ENCODE results near the gene EFL1.

Gene EFL1

GRCh38 chr15:82146576-82146975, 116.0 kb downstream of the EFL1 start:
- FAIRE-seq = no peak

GRCh38 chr15:82143390-82144385, 118.8 kb downstream of the EFL1 start:
- FAIRE-seq = no peak

GRCh38 chr15:82140886-82141285, 121.6 kb downstream of the EFL1 start:
- no peak for FAIRE-seq

- peak; percentile 94 for FAIRE-seq
These were observed 122.7 kb downstream of the EFL1 start for GRCh38 chr15:82139823-82140268.

- FAIRE-seq = no peak
These were observed 124.2 kb downstream of the EFL1 start for GRCh38 chr15:82138306-82138705.

GRCh38 chr15:82137261-82137660, 125.3 kb downstream of the EFL1 start:
- FAIRE-seq = no peak

GRCh38 chr15:82136120-82136519, 126.4 kb downstream of the EFL1 start:
- no peak for FAIRE-seq

- no peak for FAIRE-seq
These were observed 126.9 kb downstream of the EFL1 start for GRCh38 chr15:82135638-82136037.

GRCh38 chr15:82134461-82134860, 128.1 kb downstream of the EFL1 start:
- no peak for FAIRE-seq

- FAIRE-seq = no peak
These were observed 129.3 kb downstream of the EFL1 start for GRCh38 chr15:82133251-82133650.

GRCh38 chr15:82132742-82133141, 129.8 kb downstream of the EFL1 start:
- no peak for FAIRE-seq

GRCh38 chr15:82132096-82132495, 130.4 kb downstream of the EFL1 start:
- no peak for FAIRE-seq

- no peak for FAIRE-seq
These were observed 132.3 kb downstream of the EFL1 start for GRCh38 chr15:82130248-82130647.

GRCh38 chr15:82129761-82130160, 132.8 kb downstream of the EFL1 start:
- no peak for FAIRE-seq

- FAIRE-seq = no peak
These were observed 133.3 kb downstream of the EFL1 start for GRCh38 chr15:82129149-82129692.

GRCh38 chr15:82128401-82129148, 134.0 kb downstream of the EFL1 start:
- no peak for FAIRE-seq

- FAIRE-seq = no peak
These were observed 135.0 kb downstream of the EFL1 start for GRCh38 chr15:82127581-82127980.

- no peak for FAIRE-seq
These were observed 136.2 kb downstream of the EFL1 start for GRCh38 chr15:82126346-82126745.

GRCh38 chr15:82124331-82125263, 137.9 kb downstream of the EFL1 start:
- no peak for FAIRE-seq

GRCh38 chr15:82122746-82123400, 139.7 kb downstream of the EFL1 start:
- FAIRE-seq = no peak

GRCh38 chr15:82118040-82118439, 144.5 kb downstream of the EFL1 start:
- no peak for FAIRE-seq

GRCh38 chr15:82117296-82117695, 145.2 kb downstream of the EFL1 start:
- no peak for FAIRE-seq

Data from G401.6 (cell line).